ENCODE measurements around the gene BBS1.

GRCh38 chr11:66580803-66581202 is 70.4 kb downstream of the BBS1 start:
- TF ChIP-seq MAX (IDR thresholded peaks at IDR 0.05) (no peak), TEAD4 (IDR thresholded peaks at IDR 0.05) (no peak), REST (IDR thresholded peaks at IDR 0.05; ENCODE audit: low read depth) (no peak), FOXM1 (IDR thresholded peaks at IDR 0.05; ENCODE audit: borderline replicate concordance, low read depth) (no peak), NFIC (IDR thresholded peaks at IDR 0.05) (no peak), YY1 (IDR thresholded peaks at IDR 0.05; ENCODE audit: low read depth) (no peak), EP300 (IDR thresholded peaks at IDR 0.05; ENCODE audit: borderline replicate concordance) (no peak), TAF1 (IDR thresholded peaks at IDR 0.05; ENCODE audit: low read depth) (no peak), CREB1 (IDR thresholded peaks at IDR 0.05; ENCODE audit: low read depth) (no peak), RAD21 (IDR thresholded peaks at IDR 0.05; ENCODE audit: low read depth) (no peak)

Measured in Ishikawa (cell line).